NCI-H2196 (cell line): Measurements from ENCODE around the gene HSF2BP.
"Not testable (repeated sequence)": the region's sequence is repeated elsewhere in the genome, so short reads cannot be mapped to it uniquely, and the experiment has no call there.

Experiments used
- DNase-seq: peaks from one replicate; lab custom pipeline; 2025; ENCODE audit not compliant: unreplicated experiment; lab: John Stamatoyannopoulos, UW

HSF2BP gene

DNA sequence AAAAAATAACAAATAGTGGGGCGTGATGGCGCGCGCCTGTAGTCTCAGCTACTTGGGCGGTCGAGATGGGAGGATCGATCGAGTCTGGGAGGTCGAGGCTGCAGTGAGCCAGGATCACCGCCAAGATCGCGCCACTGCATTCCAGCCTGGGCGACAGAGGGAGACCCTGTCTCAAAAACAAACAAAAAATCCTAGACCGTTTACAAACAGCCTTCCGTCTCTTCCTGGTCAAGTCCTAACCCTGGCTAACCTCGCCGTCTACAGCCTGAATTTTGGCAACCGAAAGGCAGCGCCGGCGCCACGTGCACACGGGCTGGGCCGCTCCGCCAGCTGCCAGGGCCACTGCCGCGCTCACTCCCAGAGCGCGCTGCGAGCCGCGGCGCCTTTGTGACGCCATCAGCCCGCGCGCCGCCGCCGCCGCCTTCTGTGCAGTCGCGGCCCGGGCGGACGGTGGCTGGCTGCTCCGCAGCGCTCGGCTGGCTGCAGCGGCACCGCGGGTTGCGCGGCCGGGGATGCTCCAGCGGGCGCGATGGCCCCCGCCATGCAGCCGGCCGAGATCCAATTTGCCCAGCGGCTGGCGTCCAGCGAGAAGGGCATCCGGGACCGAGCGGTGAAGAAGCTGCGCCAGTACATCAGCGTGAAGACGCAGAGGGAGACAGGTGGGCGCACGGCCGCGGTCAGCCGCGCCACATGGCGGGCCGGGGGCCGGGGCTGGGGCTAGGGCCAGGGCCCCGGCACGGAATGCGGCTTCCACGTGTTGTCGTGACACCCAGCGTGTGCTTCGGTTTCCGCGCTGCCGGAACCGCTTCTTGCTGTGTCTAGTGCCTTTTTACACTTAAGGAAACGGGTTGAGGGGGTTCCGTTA is at the start of gene HSF2BP, which contains the start of gene RRP1B:
Gene HSF2BP (minus strand): TSS at position 353 of the 865 bp plus-strand sequence. CDS start 1,392 bp downstream, outside the sequence.
Gene RRP1B (plus strand): TSS at position 425 of the 865 bp plus-strand sequence. CDS start 105 bp downstream, at position 530.
- peak; percentile 91 for DNase-seq

DNA sequence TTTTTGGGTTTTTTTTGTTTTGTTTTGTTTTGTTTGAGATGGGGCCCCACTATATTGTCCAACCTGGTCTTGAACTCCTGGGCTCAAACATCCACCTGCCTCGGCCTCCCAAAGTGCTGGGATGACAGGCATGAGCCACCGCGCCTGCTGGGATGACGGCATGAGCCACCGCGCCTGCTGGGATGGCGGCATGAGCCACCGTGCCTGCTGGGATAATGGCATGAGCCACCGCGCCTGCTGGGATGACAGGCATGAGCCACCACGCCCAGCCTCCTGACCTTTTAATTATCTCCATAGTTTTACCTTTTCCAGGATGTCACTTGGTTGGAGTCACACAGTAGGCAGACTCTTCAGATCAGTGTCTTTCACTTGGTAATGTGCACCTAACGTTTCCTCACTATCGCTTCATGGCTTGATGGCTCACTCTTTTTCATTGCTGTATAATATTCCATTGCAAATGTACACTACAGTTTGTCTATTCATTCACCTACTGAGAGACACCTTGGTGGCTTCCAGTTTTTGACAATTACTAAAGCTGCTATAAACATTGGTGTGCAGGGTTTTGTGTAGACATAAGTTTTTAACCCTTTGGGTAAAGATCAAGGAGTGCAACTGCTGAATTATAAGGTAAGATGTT is 49.6 kb upstream of the HSF2BP start:
- no peak for DNase-seq

DNA sequence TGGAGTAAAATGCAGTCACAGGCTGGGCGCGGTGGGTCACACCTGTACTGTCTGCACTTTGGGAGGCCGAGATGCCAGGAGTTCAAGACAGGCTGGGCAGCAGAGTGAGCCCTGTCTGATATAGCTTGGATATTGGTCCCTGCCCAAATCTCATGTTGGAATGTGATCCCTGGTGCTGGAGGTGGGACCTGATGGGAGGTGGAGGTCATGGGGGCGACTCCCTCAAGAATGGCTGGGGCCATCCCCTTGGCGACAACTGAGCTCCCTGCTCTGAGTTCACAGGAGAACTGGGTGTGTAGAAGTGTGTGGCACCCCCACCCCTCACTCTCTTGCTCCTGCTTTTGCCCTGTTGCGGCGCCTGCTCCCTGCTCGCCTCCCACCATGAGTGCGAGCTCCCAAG is 48.2 kb upstream of the HSF2BP start:
- DNase-seq, result no peak

DNA sequence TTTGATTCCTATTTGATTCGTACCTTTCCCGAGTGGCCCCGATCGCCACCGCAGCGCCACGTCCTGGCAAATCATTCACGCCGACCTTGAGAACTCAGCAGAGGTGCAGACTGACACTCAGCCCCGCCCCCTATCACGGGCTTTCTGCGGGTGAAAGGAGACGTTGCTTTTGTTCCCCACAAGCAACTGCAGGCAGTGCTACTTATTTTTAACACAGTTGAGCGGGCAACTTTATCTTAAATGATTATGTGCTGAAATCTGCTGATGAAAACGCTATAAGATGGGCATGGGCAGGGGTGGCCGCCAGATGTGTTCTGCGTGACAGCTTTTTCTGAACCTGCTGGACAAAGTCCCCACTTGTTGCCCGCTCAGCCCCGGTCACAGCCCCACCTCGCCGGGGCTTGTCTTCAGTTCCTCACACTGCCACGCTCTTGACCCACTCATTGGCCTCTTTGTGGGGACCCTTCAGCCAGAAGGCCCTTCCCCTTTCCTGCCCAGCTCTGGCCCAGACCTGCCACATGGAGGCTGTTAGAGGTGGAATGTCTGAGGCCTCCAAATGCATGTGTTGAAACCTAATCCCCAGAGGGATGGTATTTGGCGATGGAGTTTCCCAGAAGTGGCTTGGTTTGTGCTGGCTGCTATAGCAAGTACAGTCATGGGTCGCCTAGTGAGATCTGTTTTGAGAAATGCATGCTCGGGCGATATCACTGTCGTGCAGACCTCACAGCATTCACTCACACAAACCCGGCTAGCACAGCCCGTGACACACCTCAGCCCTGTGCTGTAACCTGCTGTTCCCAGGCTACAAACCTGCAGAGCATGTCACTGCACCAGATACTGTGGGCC is 44.0 kb upstream of the HSF2BP start:
- DNase-seq, result no peak

DNA sequence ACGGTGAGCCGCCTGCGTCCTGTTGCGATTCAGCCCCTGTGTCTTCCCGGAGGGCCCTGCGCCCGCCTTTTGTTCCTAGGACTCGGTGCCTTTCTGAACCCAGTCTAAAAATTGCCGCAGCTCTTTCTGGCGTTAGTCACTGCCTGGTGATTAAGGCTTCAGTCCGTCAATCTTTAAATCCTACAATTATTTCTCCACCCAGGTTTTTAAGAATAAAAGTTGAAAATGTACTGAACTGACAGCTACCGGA is 43.4 kb upstream of the HSF2BP start:
- no peak for DNase-seq

DNA sequence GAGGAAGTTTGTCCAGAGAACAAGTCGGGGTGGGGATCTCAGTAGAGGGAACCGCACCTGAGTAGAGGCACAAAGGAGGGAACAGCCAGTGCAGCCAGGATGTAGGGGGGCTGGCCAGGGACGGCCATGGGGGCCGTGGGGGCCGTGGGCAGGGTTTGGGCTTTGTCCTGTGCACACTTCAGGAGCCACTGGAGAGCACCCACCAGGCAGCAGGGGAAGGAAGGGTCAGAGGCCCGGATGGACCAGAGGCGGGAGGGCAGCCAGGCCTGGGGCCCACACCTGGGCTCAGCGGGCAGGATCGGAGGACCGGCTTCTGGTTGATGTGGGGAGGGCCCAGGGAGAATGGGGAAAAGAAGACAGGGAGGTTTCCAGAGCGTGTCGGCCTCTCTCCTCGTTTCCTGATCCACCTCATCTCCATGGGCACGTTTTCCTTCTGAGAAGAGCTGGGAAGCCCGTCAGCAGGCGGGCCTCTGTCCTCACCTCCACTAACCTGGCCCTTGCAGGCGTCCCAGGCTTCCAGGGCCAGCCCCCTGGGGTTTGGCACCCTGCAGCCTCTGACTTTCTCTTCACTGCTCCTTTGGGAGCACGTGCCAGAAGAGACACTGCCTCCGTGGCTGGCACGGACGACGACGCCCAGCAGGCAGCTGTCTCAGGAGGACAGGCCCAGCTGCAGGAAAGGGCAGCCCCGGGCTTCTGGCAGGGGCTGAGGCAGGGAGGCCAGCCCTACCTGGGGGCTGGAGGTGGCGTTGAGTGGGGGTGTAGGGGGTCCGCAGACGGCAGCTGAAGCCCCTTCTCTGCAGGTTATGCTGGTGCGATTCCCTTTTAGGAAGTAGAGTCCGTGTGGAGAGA is 42.9 kb upstream of the HSF2BP start:
- DNase-seq, result no peak

DNA sequence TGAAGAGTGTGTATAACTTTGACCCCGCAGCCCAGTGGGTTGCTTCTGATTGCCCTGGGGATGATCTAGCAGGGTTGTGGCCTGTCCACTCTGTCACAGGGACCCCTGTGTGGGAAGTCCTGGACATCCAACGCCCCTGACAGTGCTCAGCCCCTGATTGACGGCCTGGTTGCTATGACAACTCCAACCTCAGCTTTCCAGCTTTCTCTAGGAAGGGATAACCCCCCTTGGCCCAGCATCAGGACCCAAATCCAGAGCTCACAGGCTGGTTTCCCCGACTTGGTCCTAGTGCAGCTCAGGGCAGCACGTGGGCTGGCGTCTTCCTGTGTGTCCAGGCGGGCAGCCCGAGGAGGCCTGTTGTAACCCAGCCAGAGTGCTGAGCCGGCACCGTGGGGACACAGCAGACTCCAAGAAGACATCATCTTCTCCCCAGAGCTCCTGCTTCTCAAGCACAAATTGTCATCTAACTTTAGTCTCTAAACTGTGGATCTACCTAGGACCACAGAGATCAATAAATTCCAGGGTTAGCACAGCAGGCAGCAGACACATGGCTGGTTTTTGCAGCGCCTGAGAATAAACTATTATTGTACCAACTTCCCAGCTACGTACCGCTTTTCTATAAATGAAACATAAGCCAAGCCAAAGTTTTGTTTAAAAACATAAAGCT is 40.8 kb upstream of the HSF2BP start:
- no peak for DNase-seq

DNA sequence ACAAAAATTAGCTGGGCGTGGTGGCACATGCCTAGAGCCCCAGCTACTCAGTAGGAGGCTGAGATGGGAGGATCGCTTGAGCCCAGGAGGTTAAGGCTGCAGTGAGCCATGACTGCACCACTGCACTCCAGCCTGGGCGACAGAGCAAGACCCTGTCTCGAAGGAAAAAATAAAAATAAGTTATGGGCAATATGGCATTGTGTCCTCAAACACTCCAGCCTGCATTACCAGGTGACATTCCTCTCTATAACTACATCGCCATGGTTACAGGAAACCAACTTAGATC is 40.1 kb upstream of the HSF2BP start:
- DNase-seq, result not testable (repeated sequence)

DNA sequence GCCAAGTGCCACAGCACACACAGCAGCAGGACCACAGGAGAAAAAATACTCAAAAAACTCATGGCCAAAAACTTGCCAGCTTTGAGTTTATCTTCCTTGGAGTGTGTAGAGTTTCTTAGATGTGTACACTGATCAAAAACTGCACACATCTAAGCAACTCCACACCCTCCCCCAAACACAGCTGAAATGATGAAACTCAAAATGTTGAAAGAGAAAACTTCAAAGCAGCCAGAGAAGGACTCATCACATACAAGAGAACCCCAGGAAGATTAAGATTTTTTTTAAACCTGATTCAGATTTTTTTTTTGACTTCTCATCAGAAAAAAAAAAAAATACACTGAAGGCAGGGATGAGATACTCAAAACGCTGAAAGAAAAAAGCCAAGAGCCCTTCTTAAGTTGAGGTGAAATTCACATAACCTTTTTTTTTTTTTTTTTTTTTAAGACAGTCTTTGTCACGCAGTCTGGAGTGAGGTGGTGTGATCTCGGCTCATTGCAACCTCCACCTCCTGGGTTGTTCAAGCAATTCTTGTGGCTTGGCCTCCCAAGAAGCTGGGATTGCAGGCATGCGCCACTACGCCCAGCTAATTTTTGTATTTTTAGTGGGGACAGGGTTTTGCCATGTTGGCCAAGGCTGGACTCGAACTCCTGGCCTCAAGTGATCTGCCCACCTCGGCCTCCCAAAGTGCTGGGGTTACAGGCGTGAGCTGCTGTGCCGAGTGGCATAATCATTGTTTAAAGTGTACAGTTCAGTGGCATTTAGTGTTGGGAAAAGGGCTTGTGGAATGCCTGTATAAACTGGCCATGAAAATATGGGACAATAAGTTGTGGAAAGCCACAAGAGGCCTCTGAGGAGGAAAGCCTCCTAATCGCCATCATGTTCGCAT is 38.7 kb upstream of the HSF2BP start:
- no peak for DNase-seq

DNA sequence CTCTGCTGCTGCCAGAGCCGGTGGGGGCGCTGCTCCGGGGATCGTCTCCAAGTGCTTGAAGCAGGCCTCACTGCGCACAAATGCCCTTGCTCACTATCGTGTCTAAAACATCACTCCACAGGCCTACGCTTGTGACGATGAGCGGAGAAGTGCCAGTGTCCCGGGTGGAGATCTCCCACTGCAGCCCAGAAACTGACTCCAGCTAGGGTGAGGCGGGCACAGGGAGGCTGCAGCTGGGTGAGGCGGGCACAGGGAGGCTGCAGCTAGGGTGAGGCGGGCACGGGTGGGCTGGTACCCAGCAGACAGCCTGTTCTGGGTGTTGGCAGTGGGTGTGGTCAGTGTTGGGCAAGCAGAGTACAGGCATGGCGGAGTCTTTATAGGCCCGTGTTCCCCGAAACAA is 36.9 kb upstream of the HSF2BP start:
- DNase-seq, result no peak

DNA sequence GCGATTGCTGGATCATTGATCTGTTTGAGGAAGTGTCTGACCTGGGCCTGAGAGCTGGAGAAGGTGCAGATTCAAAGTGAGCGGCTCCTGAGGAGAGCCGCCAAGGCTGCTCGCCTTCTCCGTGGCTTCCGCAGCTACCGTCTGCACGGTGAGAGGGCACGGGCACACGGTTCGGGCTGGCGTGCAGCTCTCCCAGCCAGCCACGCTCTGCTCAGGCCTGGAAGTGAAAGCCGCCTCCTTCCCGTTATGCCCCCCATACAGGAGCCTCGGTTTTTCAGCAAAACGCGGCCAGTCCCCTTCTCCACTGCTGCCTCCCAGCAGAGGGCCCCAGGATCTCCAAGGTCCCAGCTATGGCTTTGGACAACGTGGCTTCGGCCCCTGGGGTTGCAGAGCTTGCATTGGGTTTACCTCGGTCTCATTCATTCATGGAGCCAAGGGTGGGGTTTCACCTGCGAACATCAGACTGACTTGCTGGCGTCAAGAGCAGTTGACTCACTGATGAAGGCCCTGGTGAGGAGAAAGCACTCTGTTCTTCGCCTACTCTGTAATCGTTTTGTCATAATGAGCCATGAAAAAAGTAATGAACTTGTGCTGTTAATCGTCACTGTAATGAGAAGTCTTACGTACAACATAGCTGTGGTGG is 35.3 kb upstream of the HSF2BP start:
- no peak for DNase-seq

DNA sequence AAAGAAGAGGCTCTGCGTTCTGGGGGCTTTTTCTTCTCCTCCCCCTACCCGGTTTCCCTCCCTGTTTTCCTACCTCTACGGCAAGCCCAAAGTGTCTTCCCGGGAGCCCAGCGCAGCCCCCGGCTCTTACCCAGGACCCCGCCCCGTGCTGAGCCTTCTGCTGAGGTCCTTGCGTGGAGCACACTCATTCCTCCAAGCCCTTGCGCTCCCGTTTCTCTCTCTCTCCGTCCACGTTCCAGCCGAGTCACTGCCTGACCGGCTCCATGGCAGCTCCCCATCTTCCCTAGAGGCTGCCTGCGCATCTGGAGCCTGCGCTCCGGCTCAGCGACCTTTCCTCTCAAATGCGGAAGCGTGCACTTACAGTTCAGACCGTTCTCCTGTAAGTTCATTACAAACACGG is 34.7 kb upstream of the HSF2BP start:
- no peak for DNase-seq

DNA sequence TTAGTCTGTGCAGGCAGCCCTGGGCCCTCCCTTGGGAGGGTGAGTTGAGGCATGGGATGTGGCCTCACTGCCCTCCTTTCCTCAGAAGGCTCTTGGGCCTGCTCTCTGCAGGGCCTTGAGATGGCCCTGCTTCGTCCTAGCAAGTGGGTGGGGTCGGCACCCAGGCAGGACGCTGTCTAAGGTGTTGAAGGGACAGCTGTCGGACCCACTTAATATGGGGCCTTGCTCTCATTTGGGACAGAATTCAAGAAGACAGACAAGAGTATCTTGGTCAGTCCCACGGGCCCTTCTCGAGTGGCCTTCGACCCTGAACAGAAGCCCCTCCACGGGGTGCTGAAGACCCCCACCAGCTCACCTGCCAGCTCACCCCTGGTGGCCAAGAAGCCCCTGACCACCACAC is 33.7 kb upstream of the HSF2BP start:
- DNase-seq, result no peak

DNA sequence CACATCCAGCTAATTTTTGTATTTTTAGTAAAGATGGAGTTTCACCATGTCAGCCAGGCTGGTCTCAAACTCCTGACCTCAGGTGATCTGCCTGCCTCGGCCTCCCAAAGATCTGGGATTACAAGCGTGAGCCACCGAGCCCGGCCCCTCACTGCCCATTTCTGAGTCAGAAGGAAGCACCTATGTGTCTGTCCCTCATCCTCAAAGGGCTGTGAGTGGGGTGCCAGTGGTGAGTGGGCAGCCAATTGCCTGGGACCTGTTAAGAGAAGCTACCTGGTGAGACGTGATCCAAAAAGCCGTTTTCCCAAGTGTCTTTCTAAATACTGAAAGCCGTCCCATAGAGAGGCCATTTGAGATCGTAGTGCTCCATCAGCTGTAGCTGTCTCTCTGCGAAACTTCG is 32.5 kb upstream of the HSF2BP start:
- DNase-seq, result no peak

DNA sequence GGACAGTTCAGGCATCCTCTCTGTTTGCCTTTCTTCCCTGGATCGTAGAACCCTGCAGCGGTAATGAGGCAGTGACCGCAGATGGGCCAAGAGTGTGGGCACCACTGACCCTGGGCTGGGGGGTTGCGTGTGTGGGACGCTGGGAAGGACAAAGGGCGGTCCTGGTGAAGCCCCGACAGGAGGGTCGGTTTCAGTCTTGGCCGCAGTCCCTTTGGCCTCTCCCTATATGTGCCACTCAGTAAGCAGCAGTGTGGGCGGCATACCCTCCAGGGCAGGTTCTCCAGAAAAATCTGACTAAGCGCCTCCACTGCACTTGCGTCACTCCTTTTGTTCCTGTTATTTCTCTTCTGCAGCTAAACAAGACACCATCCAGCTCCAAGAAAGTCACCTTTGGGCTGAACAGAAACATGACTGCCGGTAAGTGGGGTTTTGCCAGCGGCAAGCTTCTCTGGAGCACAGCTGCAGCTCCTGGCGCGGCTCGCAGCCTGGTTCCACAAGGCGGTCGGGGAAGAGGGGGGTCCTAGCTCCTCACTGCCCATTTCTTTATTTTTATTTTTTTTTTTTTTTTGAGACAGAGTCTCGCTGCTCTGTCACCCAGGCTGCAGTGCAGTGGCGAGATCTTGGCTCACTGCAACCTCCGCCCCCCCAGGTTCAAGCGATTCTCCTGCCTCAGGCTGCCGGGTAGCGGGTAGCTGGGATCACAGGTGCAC is 32.0 kb upstream of the HSF2BP start:
- no peak for DNase-seq

DNA sequence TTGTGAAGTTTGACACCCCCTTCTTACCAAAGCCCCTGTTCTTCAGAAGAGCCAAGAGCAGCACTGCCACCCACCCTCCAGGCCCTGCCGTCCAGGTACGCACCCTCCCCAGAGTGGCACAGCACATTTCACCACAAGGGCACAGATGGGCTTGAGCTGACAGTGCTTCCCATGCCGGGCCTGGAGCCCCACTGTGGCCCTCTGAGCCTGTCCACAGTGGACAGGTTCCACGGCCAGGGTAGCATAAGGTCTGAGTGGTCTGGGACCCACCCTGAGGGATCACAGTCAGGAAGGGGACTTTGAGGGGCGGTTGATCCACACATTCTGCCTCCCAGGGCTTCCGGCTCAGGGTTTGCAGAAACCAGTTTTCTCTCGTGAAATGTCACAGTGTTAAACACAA is 31.1 kb upstream of the HSF2BP start:
- DNase-seq, result no peak

DNA sequence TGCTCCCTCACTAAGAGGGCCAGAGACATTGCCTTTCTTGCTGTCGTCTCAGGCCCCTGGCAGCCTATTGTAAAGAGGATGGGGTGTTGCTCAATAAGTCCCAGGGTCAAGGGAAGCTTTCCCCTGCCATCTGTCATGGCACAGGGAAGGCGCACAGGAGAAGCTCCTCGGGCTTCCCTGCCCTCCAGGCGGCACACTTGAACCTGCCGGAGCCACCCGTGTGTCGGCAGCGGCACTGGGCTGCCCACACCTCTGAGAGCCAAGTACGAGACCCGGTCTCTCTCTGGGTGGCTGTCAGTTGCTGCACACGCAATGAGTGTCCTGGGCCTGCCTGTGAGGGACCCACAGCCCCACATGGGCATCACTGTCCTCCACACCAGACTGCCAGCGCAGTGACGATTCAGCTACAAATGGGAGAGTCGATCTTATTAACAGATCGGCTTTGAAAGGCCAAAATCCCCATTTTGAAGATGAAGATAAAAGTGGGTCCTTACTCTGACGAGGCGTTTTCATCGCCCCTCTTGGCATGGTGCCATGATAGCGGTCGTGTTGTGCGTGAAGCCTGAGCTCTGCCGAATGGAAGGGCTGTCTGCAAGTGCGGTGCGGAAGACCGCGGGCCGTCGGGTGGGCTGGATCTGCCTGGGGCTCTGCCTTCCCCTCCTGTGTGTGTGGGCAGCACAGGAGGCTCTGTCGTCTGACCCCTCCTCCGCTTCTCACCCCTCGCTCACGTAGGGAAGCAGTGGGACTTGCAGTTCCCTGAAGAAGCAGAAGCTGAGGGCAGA is 30.5 kb upstream of the HSF2BP start:
- DNase-seq, result no peak

DNA sequence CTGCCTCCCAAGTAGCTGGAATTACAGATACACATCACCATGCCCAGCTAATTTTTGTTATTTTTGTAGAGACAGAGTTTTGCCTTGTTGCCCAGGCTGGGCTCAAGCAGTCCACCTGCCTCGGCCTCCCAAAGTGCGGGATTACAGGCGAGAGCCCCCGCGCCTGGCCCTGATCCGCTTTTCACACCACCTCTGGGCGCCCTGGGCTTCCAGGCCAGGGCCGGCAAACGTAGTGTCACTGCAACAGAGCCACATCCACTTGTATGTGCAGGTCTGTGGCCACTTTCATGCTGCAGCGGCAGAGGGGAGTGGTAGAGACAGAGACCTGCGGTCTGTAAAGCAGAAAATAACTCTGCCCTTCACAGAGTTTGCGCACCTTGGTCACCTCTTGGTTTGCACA is 29.6 kb upstream of the HSF2BP start:
- DNase-seq, result no peak
